Measurements from ENCODE around the gene KIAA0753. TPM values are rescaled to one million over a fixed set of nuclear protein-coding genes. Genes with fewer than 3 reads are reported as not detected.

KIAA0753 gene
- total RNA-seq, 2 donors from 2014 or later: 15.7 to 18.5 TPM

GRCh38 chr17:6592173-6592572 is 48.3 kb downstream of the KIAA0753 start:
- intact Hi-C loops (cut with DNase I): no loop called here
- Histone ChIP-seq H3K27ac (no peak overlapping the region), H3K9ac (ENCODE audit: low read depth in 2 of 2, low read length in 2 of 2) (no peak overlapping the region), H3K9me3 (no peaks in the 10 kb centered on the region), H3K4me1 (no peaks in the 10 kb centered on the region), H3K4me3 (no peak overlapping the region), H3K36me3 (peaks cover 17% of the 10 kb centered on the region), H3K27me3 (no peaks in the 10 kb centered on the region)
- TF ChIP-seq, protein P1, sequence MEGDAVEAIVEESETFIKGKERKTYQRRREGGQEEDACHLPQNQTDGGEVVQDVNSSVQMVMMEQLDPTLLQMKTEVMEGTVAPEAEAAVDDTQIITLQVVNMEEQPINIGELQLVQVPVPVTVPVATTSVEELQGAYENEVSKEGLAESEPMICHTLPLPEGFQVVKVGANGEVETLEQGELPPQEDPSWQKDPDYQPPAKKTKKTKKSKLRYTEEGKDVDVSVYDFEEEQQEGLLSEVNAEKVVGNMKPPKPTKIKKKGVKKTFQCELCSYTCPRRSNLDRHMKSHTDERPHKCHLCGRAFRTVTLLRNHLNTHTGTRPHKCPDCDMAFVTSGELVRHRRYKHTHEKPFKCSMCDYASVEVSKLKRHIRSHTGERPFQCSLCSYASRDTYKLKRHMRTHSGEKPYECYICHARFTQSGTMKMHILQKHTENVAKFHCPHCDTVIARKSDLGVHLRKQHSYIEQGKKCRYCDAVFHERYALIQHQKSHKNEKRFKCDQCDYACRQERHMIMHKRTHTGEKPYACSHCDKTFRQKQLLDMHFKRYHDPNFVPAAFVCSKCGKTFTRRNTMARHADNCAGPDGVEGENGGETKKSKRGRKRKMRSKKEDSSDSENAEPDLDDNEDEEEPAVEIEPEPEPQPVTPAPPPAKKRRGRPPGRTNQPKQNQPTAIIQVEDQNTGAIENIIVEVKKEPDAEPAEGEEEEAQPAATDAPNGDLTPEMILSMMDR (IDR thresholded peaks at IDR 0.05): no peak
- no peak for DNase-seq

- TF ChIP-seq, protein P1 (IDR thresholded peaks at IDR 0.05): no peak
- no peak overlapping the region for H3K27ac ChIP-seq
- no peak overlapping the region for H3K4me3 ChIP-seq
- H3K9me3 ChIP-seq: no peaks in the 10 kb centered on the region
- intact Hi-C loops (cut with DNase I): no loop called here
- no peaks in the 10 kb centered on the region for H3K27me3 ChIP-seq
- no peak for DNase-seq
- H3K36me3 ChIP-seq: peaks cover 17% of the 10 kb centered on the region
- H3K9ac ChIP-seq (ENCODE audit: low read depth in 2 of 2, low read length in 2 of 2): no peak overlapping the region
- H3K4me1 ChIP-seq: no peaks in the 10 kb centered on the region
Measured at GRCh38 chr17:6591599-6592158, 48.8 kb downstream of the KIAA0753 start.

- Histone ChIP-seq H3K9me3 (no peaks in the 10 kb centered on the region), H3K4me1 (no peaks in the 10 kb centered on the region), H3K27me3 (no peaks in the 10 kb centered on the region), H3K36me3 (peaks cover 17% of the 10 kb centered on the region), H3K9ac (ENCODE audit: low read depth in 2 of 2, low read length in 2 of 2) (no peak overlapping the region), H3K4me3 (no peak overlapping the region), H3K27ac (no peak overlapping the region)
- intact Hi-C loops (cut with DNase I): no loop called here
- DNase-seq: no peak
- TF ChIP-seq, protein P1 (IDR thresholded peaks at IDR 0.05): no peak
Measured at GRCh38 chr17:6589266-6589946, 51.1 kb downstream of the KIAA0753 start.

- intact Hi-C loops (cut with DNase I): no loop called here
- TF ChIP-seq, protein P1 (IDR thresholded peaks at IDR 0.05): no peak
- no peak for DNase-seq
- peaks cover 17% of the 10 kb centered on the region for H3K36me3 ChIP-seq
- no peaks in the 10 kb centered on the region for H3K27me3 ChIP-seq
- H3K4me1 ChIP-seq: no peaks in the 10 kb centered on the region
- H3K27ac ChIP-seq: no peak overlapping the region
- H3K4me3 ChIP-seq: no peak overlapping the region
- H3K9me3 ChIP-seq: no peaks in the 10 kb centered on the region
- H3K9ac ChIP-seq (ENCODE audit: low read depth in 2 of 2, low read length in 2 of 2): no peak overlapping the region
Measured at GRCh38 chr17:6588165-6588564, 52.3 kb downstream of the KIAA0753 start.

- no peaks in the 10 kb centered on the region for H3K27me3 ChIP-seq
- H3K36me3 ChIP-seq: peaks cover 17% of the 10 kb centered on the region
- TF ChIP-seq, protein P1 (IDR thresholded peaks at IDR 0.05): no peak
- no peak overlapping the region for H3K4me3 ChIP-seq
- intact Hi-C loops (cut with DNase I): no loop called here
- no peak overlapping the region for H3K27ac ChIP-seq
- no peaks in the 10 kb centered on the region for H3K9me3 ChIP-seq
- DNase-seq: no peak
- H3K9ac ChIP-seq (ENCODE audit: low read depth in 2 of 2, low read length in 2 of 2): no peak overlapping the region
- H3K4me1 ChIP-seq: no peaks in the 10 kb centered on the region
Measured at GRCh38 chr17:6587310-6587709, 53.2 kb downstream of the KIAA0753 start.
